ENCODE measurements around the gene ST3GAL4. TPM values are rescaled to one million over a fixed set of nuclear protein-coding genes. Genes with fewer than 3 reads are reported as not detected.
A peak's percentile ranks its signal among the peaks of the same experiment; 100 is the strongest.

The ST3GAL4 gene
- total RNA-seq, 1 experiment from 2014 or later = 46.2 TPM

- H3K27me3 ChIP-seq (ENCODE audit: insufficient read depth, low read depth) = no peaks in the 10 kb centered on the region
- peaks cover 10% of the 10 kb centered on the region for H3K79me2 ChIP-seq (ENCODE audit: low read depth)
- BruUV-seq (replicated peaks) = no TSS peak
- peak in 1 of 2 experiments; percentile 26 for DNase-seq
- H3F3A ChIP-seq (ENCODE audit: insufficient read depth, low read depth) = peaks cover 18% of the 10 kb centered on the region
- no peaks in the 10 kb centered on the region for H3K9me2 ChIP-seq (ENCODE audit: insufficient read depth)
- no peak overlapping the region for H2AFZ ChIP-seq
- CTCF ChIA-PET = interaction anchor here (0.8 to 1.1 kb wide), 2 partner anchors 16 to 143 kb away, joined by 3 read pairs; no protein-coding TSS in a partner anchor
- 0 out of 2 replicates have a peak, but pooled peaks cover 8% of the 10 kb centered on the region for H3K36me3 ChIP-seq (ENCODE audit: low read depth)
- no peaks in the 10 kb centered on the region for H4K20me1 ChIP-seq (ENCODE audit: insufficient read depth)
- intact Hi-C loops (cut with micrococcal nuclease; ENCODE audit: unreplicated experiment) = no loop called here
- no peak overlapping the region for H3K27ac ChIP-seq
- H3K4me2 ChIP-seq = no peak overlapping the region; the same call in 1 of the 2 replicates
- peaks cover 48% of the 10 kb centered on the region for H3K4me1 ChIP-seq (replicated peaks; ENCODE audit: insufficient read depth)
- POLR2A ChIA-PET (ENCODE audit: unreplicated experiment) = no interaction called here
- H3K4me3 ChIP-seq = no peak overlapping the region
- TF ChIP-seq EZH2 (IDR thresholded peaks at IDR 0.05; ENCODE audit: low read depth) (no peak), CTCF (conservative IDR thresholded peaks at IDR 0.05) (no peak)
- H3K9me3 ChIP-seq (ENCODE audit: insufficient read depth, low read depth) = no peaks in the 10 kb centered on the region
These were observed 18.4 kb upstream of the ST3GAL4 start for GRCh38 chr11:126337126-126337473.

GRCh38 chr11:126337474-126338241 lies 17.8 kb upstream of the ST3GAL4 start:
- Histone ChIP-seq H3K27ac (no peak overlapping the region), H2AFZ (no peak overlapping the region), H3K4me2 (no peak overlapping the region), H3K9me2 (ENCODE audit: insufficient read depth) (no peaks in the 10 kb centered on the region), H3K4me3 (no peak overlapping the region), H3K27me3 (ENCODE audit: insufficient read depth, low read depth) (no peaks in the 10 kb centered on the region), H3K79me2 (ENCODE audit: low read depth) (peaks cover 10% of the 10 kb centered on the region), H3K4me1 (replicated peaks; ENCODE audit: insufficient read depth) (peaks cover 53% of the 10 kb centered on the region), H3K36me3 (ENCODE audit: low read depth) (0 out of 2 replicates have a peak, but pooled peaks cover 8% of the 10 kb centered on the region), H4K20me1 (ENCODE audit: insufficient read depth) (no peaks in the 10 kb centered on the region), H3F3A (ENCODE audit: insufficient read depth, low read depth) (peaks cover 23% of the 10 kb centered on the region), H3K9me3 (ENCODE audit: insufficient read depth, low read depth) (no peaks in the 10 kb centered on the region)
- POLR2A ChIA-PET (ENCODE audit: unreplicated experiment) = no interaction called here
- intact Hi-C loops (cut with micrococcal nuclease; ENCODE audit: unreplicated experiment) = no loop called here
- peak in 1 of 2 experiments; percentile 27 for DNase-seq
- no TSS peak for BruUV-seq (replicated peaks)
- TF ChIP-seq EZH2 (IDR thresholded peaks at IDR 0.05; ENCODE audit: low read depth) (no peak), CTCF (conservative IDR thresholded peaks at IDR 0.05) (no peak)
- CTCF ChIA-PET = interaction anchor here (0.8 to 1.1 kb wide), 2 partner anchors 16 to 143 kb away, joined by 3 read pairs; no protein-coding TSS in a partner anchor

GRCh38 chr11:126338346-126339055 lies 17.0 kb upstream of the ST3GAL4 start:
- Histone ChIP-seq H3K27ac (peak overlapping the region; percentile 77; the same call in 1 of the 2 replicates), H4K20me1 (ENCODE audit: insufficient read depth) (no peaks in the 10 kb centered on the region), H3K79me2 (ENCODE audit: low read depth) (peaks cover 15% of the 10 kb centered on the region), H3K36me3 (ENCODE audit: low read depth) (0 out of 2 replicates have a peak, but pooled peaks cover 8% of the 10 kb centered on the region), H3F3A (ENCODE audit: insufficient read depth, low read depth) (peaks cover 29% of the 10 kb centered on the region), H3K4me1 (replicated peaks; ENCODE audit: insufficient read depth) (peaks cover 59% of the 10 kb centered on the region), H3K4me2 (0 out of 2 replicates have a peak overlapping the region, but pooled peaks have one; percentile 56), H3K9me2 (ENCODE audit: insufficient read depth) (no peaks in the 10 kb centered on the region), H3K27me3 (ENCODE audit: insufficient read depth, low read depth) (no peaks in the 10 kb centered on the region), H3K4me3 (no peak overlapping the region), H2AFZ (no peak overlapping the region), H3K9me3 (ENCODE audit: insufficient read depth, low read depth) (no peaks in the 10 kb centered on the region)
- no TSS peak for BruUV-seq (replicated peaks)
- intact Hi-C loops (cut with micrococcal nuclease; ENCODE audit: unreplicated experiment) = no loop called here
- DNase-seq = peak in 1 of 2 experiments; percentile 15
- no peak for TF ChIP-seq EZH2 (IDR thresholded peaks at IDR 0.05; ENCODE audit: low read depth)
- no peak for TF ChIP-seq CTCF (conservative IDR thresholded peaks at IDR 0.05)
- ChIA-PET POLR2A (ENCODE audit: unreplicated experiment) (interaction anchor here (0.5 kb wide), 1 partner anchor 15 kb away, joined by 4 read pairs; no protein-coding TSS in a partner anchor), CTCF (interaction anchor here (1.1 kb wide), 1 partner anchor 15 kb away, joined by 3 read pairs; no protein-coding TSS in a partner anchor)

All from PC-9 (cell line).